ENCODE data around the gene FASN. TPM values are rescaled to one million over a fixed set of nuclear protein-coding genes. Genes with fewer than 3 reads are reported as not detected.

The FASN gene
- total RNA-seq, 2 donors from 2014 or later: 90.5 to 91.2 TPM

DNA sequence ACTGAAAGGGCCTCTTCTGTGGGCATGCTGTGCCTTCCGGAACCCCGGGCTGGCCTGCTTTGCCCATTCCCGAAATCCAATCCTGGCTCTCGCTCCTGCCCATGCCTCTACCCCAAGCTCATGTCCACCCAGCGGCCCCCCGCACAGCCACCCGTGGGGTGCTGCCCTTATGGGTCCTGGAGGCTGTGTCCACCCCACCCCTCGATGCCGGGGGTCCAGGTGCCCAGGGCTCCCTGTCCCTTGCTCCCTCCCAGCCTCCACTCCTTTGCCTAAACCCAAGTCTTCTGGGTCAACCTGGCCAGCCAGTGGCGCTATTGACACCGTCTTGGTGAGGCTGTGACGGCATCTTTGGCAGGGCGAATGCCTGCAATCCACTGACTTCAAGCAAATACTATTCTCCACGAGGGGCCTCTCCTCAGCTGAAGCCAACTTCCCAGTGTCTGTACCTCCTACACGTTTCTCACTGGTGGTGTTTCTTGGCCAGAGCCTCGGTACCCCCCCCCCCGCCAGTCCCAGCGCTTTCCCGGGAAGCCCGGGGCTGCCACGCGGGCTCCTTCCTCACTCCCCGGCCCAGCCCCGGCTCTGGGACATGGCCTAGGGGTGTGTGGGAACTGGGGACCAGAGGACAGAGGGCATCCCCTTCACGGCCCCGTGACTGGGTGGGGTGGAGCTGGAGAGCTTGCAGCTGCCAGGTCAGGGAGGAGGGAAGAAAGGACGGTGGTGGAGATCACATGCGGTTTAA lies 20.2 kb downstream of the FASN start:
- no peaks in the 10 kb centered on the region for H3K27me3 Mint-ChIP-seq (ENCODE audit: low read depth)
- peak in 1 of 2 donors; percentile 28 for ATAC-seq (replicated peaks in 1 of 2)
- H3K4me3 Mint-ChIP-seq: no peak overlapping the region
- no peak overlapping the region for H3K27ac Mint-ChIP-seq
- no peaks in the 10 kb centered on the region for H3K4me1 Mint-ChIP-seq (ENCODE audit: low read depth)
- H3K9me3 Mint-ChIP-seq: no peaks in the 10 kb centered on the region
- no peak for DNase-seq
- H3K36me3 Mint-ChIP-seq (ENCODE audit: insufficient read depth in 2 of 2): no peaks in the 10 kb centered on the region

DNA sequence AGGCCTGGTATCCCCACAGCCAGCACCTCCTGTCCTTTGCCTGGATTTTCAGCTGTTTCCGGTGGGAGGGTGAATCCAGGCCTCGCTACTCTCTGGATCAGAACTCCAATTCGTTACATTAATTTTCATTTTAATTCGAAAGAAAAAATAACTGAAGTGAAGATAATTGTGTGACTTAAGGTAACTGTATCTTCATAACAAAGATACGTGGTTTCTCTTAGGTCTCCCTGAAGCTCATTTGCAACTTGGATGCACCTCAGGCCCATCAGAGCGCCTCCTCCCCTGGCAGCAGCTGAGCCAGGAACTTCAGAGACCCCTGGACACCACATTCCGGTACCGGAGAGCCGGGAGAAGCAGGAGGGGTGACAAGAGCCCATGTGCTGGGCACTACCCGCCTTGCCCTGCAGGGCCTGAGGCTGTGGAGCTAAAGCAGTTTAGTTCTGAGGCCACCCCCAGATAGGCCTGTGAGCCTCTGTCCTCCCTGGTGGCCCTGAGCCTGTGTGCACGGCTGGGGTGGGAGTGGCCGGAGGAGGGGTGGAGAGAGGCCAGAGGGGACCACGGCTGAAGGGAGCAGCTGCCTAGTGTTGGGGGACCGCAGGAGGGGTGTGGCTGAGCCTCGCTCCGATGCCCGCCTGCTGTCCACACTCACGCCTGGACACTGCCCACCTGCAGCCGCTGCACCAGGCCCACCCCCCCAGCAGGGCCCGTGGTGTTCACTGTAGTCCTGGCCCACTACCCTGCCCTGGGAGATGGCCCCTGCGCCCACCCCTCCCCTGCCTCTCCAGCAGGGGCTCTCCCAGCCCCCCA lies 21.0 kb downstream of the FASN start:
- no peak for DNase-seq
- Mint-ChIP-seq H3K36me3 (ENCODE audit: insufficient read depth in 2 of 2) (no peaks in the 10 kb centered on the region), H3K27me3 (ENCODE audit: low read depth) (no peaks in the 10 kb centered on the region), H3K27ac (no peak overlapping the region), H3K4me1 (ENCODE audit: low read depth) (no peaks in the 10 kb centered on the region), H3K9me3 (no peaks in the 10 kb centered on the region), H3K4me3 (no peak overlapping the region)
- peak in 1 of 2 donors; percentile 13 for ATAC-seq (replicated peaks in 1 of 2)

DNA sequence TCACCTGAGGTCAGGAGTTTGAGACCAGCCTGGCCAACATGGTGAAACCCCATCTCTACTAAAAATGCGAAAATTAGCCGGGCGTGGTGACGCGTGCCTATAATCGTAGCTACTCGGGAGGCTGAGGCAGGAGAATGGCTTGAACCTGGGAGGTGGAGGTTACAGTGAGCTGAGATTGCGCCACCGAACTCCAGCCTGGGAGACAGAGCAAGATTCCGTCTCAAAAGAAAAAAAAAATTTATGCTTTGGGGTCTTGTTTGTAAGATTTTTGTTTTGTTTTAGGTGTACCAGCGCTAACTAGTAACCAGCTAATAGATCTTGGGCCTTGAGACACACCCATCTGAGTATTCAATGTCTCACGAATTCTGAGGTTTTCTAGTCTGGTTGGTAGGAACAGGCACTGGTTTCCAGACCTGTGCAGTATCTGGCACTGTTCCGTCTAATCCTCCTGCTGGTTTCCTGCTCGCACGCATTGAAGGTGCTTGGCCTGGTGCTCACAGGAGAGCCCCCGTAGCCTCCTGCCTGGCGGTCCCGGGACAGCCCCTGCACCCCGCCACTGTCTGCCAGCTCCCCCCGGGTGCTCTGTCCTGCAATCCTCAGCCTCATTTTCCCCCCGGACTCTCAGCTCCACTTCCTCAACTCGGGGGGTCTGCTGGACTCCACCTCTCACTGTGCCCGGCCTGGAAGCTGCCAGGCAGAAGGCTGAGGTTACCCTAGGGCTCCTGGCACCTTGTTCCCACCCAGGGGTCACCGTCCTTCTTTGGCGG lies 21.8 kb downstream of the FASN start:
- DNase-seq (no peak), ATAC-seq (replicated peaks in 1 of 2) (no peak)
- Mint-ChIP-seq H3K4me3 (no peak overlapping the region), H3K27me3 (ENCODE audit: low read depth) (no peaks in the 10 kb centered on the region), H3K36me3 (ENCODE audit: insufficient read depth in 2 of 2) (no peaks in the 10 kb centered on the region), H3K9me3 (no peaks in the 10 kb centered on the region), H3K4me1 (ENCODE audit: low read depth) (no peaks in the 10 kb centered on the region), H3K27ac (no peak overlapping the region)

DNA sequence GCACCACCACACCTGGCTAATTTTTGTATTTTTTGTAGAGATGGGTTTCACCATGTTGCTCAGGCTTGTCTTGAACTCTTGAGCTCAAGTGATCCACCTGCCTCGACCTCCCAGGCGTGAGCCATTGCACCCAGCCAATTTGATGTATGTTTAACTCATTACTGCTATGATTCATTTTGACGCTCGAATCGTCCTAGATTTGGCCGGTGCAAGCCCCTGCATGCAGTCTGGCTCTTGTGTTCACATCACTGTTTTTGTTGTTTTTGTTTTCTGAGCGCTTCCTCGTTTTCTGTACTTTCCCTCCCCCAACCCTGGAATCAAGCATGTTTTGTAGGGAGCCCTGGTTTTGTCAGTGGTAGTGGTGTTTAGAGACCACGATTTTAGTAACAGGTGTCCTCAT lies 24.6 kb downstream of the FASN start:
- no peaks in the 10 kb centered on the region for H3K27me3 Mint-ChIP-seq (ENCODE audit: low read depth)
- no peak for DNase-seq
- H3K4me1 Mint-ChIP-seq (ENCODE audit: low read depth): no peaks in the 10 kb centered on the region
- H3K27ac Mint-ChIP-seq: no peak overlapping the region
- H3K36me3 Mint-ChIP-seq (ENCODE audit: insufficient read depth in 2 of 2): no peaks in the 10 kb centered on the region
- no peak for ATAC-seq (replicated peaks in 1 of 2)
- no peak overlapping the region for H3K4me3 Mint-ChIP-seq
- no peaks in the 10 kb centered on the region for H3K9me3 Mint-ChIP-seq

DNA sequence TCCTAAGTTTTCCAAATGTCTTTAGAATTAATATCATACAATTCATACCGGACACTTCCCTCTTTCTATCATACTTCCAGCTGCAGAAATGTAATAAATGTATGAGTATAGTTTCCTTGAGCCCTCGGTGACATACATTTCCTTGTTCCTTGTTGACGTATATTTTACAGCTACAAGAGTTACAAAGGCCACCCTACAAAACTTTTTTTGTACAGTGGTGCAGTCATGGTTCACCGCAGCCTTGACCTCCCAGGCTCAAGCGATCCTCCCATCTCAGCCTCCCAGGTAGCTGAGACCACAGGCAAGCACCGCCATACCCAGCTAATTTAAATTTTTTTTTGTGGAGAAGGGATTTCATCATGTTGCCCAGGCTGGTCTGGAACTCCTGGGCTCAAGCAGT lies 25.2 kb downstream of the FASN start:
- no peak for ATAC-seq (replicated peaks in 1 of 2)
- Mint-ChIP-seq H3K36me3 (ENCODE audit: insufficient read depth in 2 of 2) (no peaks in the 10 kb centered on the region), H3K4me3 (no peak overlapping the region), H3K9me3 (no peaks in the 10 kb centered on the region), H3K27me3 (ENCODE audit: low read depth) (no peaks in the 10 kb centered on the region), H3K27ac (no peak overlapping the region), H3K4me1 (ENCODE audit: low read depth) (no peaks in the 10 kb centered on the region)
- no peak for DNase-seq

DNA sequence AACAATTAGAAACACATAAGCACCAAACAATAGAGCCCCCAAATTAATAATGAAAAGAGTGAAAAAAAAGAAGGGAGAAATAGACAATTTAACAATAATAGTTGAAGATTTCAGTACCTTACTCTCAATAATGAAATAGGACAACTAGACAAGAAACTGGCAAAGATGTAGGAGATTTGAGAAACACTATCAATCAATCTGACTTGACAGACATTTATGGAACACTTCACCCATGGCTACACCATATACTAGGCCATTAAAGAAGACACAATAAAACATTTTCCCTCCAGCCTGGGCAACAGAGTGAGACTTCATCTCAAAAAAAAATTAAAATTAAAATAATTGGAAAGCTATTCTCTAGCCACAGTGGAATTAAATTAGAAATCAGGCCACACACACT lies 27.4 kb downstream of the FASN start:
- no peaks in the 10 kb centered on the region for H3K36me3 Mint-ChIP-seq (ENCODE audit: insufficient read depth in 2 of 2)
- H3K4me3 Mint-ChIP-seq: no peak overlapping the region
- H3K4me1 Mint-ChIP-seq (ENCODE audit: low read depth): peaks cover 14% of the 10 kb centered on the region
- H3K27ac Mint-ChIP-seq: no peak overlapping the region
- no peak for DNase-seq
- H3K9me3 Mint-ChIP-seq: no peaks in the 10 kb centered on the region
- ATAC-seq (replicated peaks in 1 of 2): no peak
- no peaks in the 10 kb centered on the region for H3K27me3 Mint-ChIP-seq (ENCODE audit: low read depth)

DNA sequence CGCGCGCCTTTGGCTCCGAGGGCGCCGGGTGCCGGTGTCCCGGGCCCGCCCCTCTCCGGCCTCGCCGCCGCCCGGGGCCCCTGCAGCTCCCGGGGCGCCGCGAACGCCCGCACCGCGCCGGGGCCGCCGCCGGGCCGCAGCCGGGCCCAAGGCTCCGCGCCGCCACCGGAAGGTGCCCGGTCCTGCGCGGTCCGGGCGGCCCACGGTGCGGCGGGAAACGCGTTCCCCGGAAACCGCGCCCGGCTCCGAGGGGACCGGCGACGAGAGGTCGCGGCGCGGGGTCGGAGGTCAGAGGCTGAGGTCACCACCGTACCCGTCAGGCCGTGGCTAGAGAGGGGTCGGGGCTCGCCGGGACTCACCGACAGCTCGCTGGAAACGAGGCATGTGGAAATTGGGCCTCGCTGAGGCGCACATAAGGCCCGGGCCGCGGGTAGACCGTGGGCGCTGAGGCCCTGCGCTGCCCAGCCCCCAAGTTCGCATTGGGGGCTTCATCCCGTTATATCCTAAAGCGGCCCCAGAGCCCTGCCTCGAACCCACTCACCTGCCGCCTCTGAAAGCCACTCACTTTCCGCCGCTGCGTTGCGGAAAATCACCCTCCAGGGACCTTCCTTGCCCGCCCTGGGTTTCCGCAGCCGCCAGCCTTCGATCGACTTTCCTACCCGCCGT lies 32.3 kb downstream of the FASN start, which contains the start of gene DUS1L:
TSS of gene DUS1L (minus strand) at position 167 of the 666 bp plus-strand sequence. CDS start 745 bp downstream, outside the sequence.
- DNase-seq (peak; percentile 75 to 88), ATAC-seq (replicated peaks in 1 of 2) (peak; percentile 91 to 92)
- Mint-ChIP-seq H3K36me3 (ENCODE audit: insufficient read depth in 2 of 2) (peaks cover 0 to 2% of the 10 kb centered on the region in 2 donors), H3K9me3 (no peaks in the 10 kb centered on the region), H3K4me1 (ENCODE audit: low read depth) (peaks cover 21% of the 10 kb centered on the region), H3K4me3 (peak within 1 kb of the TSS; percentile 88 to 97), H3K27ac (peak within 1 kb of the TSS; percentile 96), H3K27me3 (ENCODE audit: low read depth) (no peaks in the 10 kb centered on the region)

DNA sequence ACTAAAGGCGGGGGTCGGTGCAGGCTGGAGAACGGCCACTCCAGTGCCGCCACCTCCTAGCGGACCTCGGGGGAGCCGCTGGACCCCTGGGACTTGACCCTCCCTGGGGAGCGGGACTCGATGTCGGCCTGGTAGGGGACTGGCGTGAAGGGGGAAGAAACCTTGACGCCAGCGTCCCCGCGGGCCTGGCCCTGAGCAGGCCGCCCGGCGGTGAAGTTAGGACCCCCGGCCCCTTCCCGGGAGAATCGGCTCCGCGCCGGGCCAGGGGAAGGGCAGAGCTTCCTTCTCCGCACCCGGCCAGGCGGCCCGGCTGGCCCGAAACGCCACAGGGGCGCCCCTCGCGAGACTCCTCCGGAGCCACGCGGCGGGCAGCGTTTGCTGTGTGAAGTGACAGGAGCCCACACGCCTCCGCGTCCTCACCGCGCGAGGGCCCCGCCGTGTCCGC lies 32.8 kb downstream of the FASN start:
- DNase-seq (peak in 1 of 2 donors; percentile 56), ATAC-seq (replicated peaks in 1 of 2) (peak; percentile 69 to 71)
- H3K36me3 Mint-ChIP-seq (ENCODE audit: insufficient read depth in 2 of 2): peaks cover 0 to 2% of the 10 kb centered on the region in 2 donors
- no peak overlapping the region for H3K27ac Mint-ChIP-seq
- H3K4me3 Mint-ChIP-seq: peak overlapping the region; percentile 71 to 74
- H3K9me3 Mint-ChIP-seq: no peaks in the 10 kb centered on the region
- peaks cover 21% of the 10 kb centered on the region for H3K4me1 Mint-ChIP-seq (ENCODE audit: low read depth)
- H3K27me3 Mint-ChIP-seq (ENCODE audit: low read depth): no peaks in the 10 kb centered on the region

DNA sequence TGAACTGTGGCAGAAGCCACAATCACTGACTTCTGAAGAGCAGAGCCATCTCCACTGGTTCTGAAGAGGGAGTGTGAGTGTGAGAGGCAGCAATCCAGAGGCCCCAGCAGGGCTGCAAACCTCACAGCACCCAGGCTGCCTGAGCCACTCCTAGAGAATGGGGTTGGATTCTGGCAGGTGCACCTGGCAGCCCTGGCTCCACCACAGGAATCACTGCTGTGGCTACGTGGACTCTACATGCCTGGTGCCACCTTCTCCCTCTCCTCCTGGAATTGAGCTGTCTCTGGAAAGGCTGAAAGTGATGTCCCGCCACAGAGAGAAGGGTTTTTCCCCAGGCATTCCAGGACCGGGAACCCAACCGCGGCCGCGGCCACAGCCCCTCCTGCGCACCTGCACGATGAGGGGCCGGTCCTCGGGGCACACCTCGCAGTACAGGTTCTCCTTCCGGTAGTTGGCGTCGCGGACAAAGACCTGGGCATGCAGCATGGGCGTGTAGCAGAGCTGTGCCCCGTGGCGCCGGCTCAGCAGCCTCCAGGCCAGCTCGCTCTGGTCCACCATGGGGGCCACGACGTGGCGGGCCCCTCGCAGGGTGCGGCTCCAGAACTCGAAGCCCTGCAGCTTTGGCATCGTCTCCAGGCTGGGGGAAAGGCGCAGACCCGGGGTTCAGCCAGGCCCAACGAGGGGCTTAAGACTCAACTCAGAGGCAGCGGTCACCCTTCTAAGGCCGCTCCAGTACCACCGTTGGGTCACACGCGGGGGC lies 33.4 kb downstream of the FASN start:
- ATAC-seq (replicated peaks in 1 of 2): no peak
- H3K4me3 Mint-ChIP-seq: peak overlapping the region; percentile 71 to 74
- H3K36me3 Mint-ChIP-seq (ENCODE audit: insufficient read depth in 2 of 2): peaks cover 0 to 4% of the 10 kb centered on the region in 2 donors
- DNase-seq: no peak
- H3K27me3 Mint-ChIP-seq (ENCODE audit: low read depth): no peaks in the 10 kb centered on the region
- H3K4me1 Mint-ChIP-seq (ENCODE audit: low read depth): peaks cover 21% of the 10 kb centered on the region
- peak overlapping the region; percentile 68 for H3K27ac Mint-ChIP-seq
- H3K9me3 Mint-ChIP-seq: no peaks in the 10 kb centered on the region

DNA sequence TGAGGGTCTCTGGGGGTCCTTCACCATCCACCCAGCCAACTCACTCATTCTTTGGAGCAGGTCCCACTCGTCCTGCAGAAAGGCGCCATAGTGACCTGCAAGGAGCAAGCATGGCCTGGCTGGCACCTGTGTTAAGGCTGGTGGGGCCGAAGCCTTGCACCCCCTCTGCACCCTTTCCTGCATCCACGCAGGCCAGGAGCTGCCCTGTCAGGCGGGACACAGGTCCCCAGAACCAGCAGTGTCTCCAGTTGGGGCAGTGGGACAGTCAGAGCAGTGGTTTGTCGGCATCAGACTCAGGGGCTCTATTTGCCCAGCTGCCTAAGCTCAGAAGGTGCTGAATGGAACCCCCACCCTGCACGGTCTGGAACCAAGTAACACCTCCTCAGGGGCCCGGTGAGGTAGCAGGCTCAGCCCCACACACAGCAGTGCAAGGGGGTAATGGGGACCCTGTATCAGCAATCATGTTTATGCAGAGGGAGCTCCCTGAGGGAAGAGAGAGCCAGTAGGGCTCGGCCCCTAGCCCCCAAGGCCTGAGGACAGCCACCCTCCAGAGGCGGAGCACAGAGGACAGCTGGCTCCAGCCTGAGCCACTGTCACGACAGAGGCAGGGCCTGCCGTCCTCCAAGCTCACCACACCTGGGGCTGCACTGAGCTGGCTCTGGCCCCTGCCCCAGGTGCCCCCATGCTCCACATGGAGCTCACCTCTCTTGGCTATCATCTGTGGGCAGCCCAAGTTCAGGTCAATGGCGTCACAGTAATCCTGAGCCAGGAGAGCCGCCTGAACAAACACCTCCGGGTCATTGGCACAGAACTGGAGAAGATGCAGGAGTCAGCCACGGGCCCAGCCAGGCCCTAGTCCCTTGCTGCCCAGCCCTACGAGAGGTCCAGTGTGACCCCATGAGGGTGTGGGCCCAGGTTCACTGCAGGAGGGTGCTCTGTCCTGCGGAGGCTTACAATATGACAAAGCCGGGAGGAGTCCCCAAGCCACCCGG lies 34.3 kb downstream of the FASN start:
- peak overlapping the region; percentile 71 to 74 for H3K4me3 Mint-ChIP-seq
- H3K36me3 Mint-ChIP-seq (ENCODE audit: insufficient read depth in 2 of 2): peaks cover 0 to 4% of the 10 kb centered on the region in 2 donors
- no peak for ATAC-seq (replicated peaks in 1 of 2)

DNA sequence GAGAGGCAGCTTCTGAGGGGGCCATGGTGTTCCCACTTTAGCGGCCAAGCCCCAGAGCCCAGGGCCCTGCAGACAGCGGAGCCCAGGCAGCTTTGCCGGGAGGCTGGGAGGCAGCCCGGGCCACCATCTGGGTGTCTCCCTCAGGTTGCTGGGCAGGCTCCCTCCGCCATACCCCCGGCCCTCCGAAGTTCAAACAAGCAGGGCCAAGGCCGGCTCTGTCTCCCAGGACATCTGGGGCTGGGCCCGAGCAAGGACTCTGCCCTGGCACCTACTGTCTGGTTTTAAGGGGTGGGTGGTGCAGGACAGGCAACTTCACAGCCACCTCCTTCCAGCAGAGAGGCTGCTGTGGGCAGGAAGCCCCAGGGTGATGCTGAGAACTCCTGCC lies 35.1 kb downstream of the FASN start:
- no peaks in the 10 kb centered on the region for H3K27me3 Mint-ChIP-seq (ENCODE audit: low read depth)
- H3K27ac Mint-ChIP-seq: no peak overlapping the region
- H3K9me3 Mint-ChIP-seq: no peaks in the 10 kb centered on the region
- DNase-seq: no peak
- peaks cover 0 to 4% of the 10 kb centered on the region in 2 donors for H3K36me3 Mint-ChIP-seq (ENCODE audit: insufficient read depth in 2 of 2)
- ATAC-seq (replicated peaks in 1 of 2): no peak
- H3K4me1 Mint-ChIP-seq (ENCODE audit: low read depth): peaks cover 21% of the 10 kb centered on the region
- H3K4me3 Mint-ChIP-seq: no peak overlapping the region

More for the DNA sequence above, 34.3 kb downstream of the FASN start:
- Mint-ChIP-seq H3K27me3 (ENCODE audit: low read depth) (no peaks in the 10 kb centered on the region), H3K9me3 (no peaks in the 10 kb centered on the region), H3K27ac (no peak overlapping the region), H3K4me1 (ENCODE audit: low read depth) (peaks cover 21% of the 10 kb centered on the region)
- no peak for DNase-seq
